GM12864 (cell line): Measurements from ENCODE around the gene AIG1.
"Not testable (repeated sequence)": the region's sequence is repeated elsewhere in the genome, so short reads cannot be mapped to it uniquely, and the experiment has no call there.

Experiments used
- DNase-seq: peaks from one replicate; pipeline ENCODE4 v3.0.0-alpha.2; 2011; ENCODE audit warnings: low read depth
- H3K4me3 ChIP-seq: 2 replicates; pipeline ENCODE4 v1.5.1; 2011; ENCODE audit warnings: mild to moderate bottlenecking, low read depth, low read length, control low read depth
- CTCF ChIP-seq: IDR thresholded peaks from 2 replicates; pipeline ENCODE4 v1.5.1; 2011; ENCODE audit warnings: low read depth, mild to moderate bottlenecking, moderate library complexity, low read length, control low read depth, inconsistent platforms; ENCODE audit errors: missing control alignments

Gene AIG1

GRCh38 chr6:143295932-143296331 is 235.2 kb downstream of the AIG1 start:
- DNase-seq, result no peak
- no peak for TF ChIP-seq CTCF
- H3K4me3 ChIP-seq, result no peak overlapping the region

GRCh38 chr6:143298071-143298470 is 237.4 kb downstream of the AIG1 start:
- H3K4me3 ChIP-seq, result no peak overlapping the region
- no peak for DNase-seq
- no peak for TF ChIP-seq CTCF

- DNase-seq, result peak; percentile 24
- no peak overlapping the region for H3K4me3 ChIP-seq
Measured at GRCh38 chr6:143299253-143300166, 238.8 kb downstream of the AIG1 start.

GRCh38 chr6:143301188-143301587 is 240.5 kb downstream of the AIG1 start:
- TF ChIP-seq CTCF, result no peak
- H3K4me3 ChIP-seq, result no peak overlapping the region
- DNase-seq, result no peak

More at GRCh38 chr6:143299253-143300166, 238.8 kb downstream of the AIG1 start:
- peak; percentile 40 for TF ChIP-seq CTCF

GRCh38 chr6:143307760-143308159 is 247.1 kb downstream of the AIG1 start:
- not testable (repeated sequence) for DNase-seq, H3K4me3 ChIP-seq

GRCh38 chr6:143313163-143313562 is 252.5 kb downstream of the AIG1 start:
- DNase-seq, result no peak
- TF ChIP-seq CTCF, result no peak

GRCh38 chr6:143321491-143322086 is 260.9 kb downstream of the AIG1 start:
- DNase-seq, result no peak
- TF ChIP-seq CTCF, result no peak
- no peak overlapping the region for H3K4me3 ChIP-seq

More at GRCh38 chr6:143313163-143313562, 252.5 kb downstream of the AIG1 start:
- H3K4me3 ChIP-seq, result no peak overlapping the region
